Activated B cell treated with CpG ODN at 0.5 μM for 24 hours (primary cell): Measurements from ENCODE around the gene ZNF677. TPM values are rescaled to one million over a fixed set of nuclear protein-coding genes. Genes with fewer than 3 reads are reported as not detected.
"Not testable (repeated sequence)": the region's sequence is repeated elsewhere in the genome, so short reads cannot be mapped to it uniquely, and the experiment has no call there.

Experiments
- ATAC-seq: fragments of 200-7000 bp; cut with Tn5 transposase; one replicate; pipeline ENCODE4 v1.10.0; 2021; ENCODE audit warnings: low read depth, mild to moderate bottlenecking, moderate library complexity
- CTCF ChIA-PET: fragments of 350-600 bp; sonication (Branson Sonifier 250); formaldehyde crosslinking; loops from one replicate; lab custom pipeline; 2021; ENCODE audit warnings: antibody characterized with exemption; lab: Charles Lee
- POLR2A ChIA-PET: fragments of 350-600 bp; sonication (Branson Sonifier 250); formaldehyde crosslinking; loops from one replicate; lab custom pipeline; 2021; ENCODE audit warnings: antibody characterized with exemption; lab: Charles Lee
- DNase-seq: peaks from one replicate; pipeline ENCODE4 v3.0.0; 2022
- H3K27ac Mint-ChIP-seq: one replicate; pipeline ENCODE4 v1.8.0; 2020; ENCODE audit warnings: mixed read lengths
- H3K27me3 Mint-ChIP-seq: one replicate; pipeline ENCODE4 v1.8.0; 2021; ENCODE audit warnings: mixed read lengths
- H3K36me3 Mint-ChIP-seq: one replicate; pipeline ENCODE4 v1.8.0; 2021; ENCODE audit warnings: low read depth, mixed read lengths
- H3K4me1 Mint-ChIP-seq: one replicate; pipeline ENCODE4 v1.8.0; 2021; ENCODE audit warnings: mixed read lengths
- H3K4me3 Mint-ChIP-seq: one replicate; pipeline ENCODE4 v1.8.0; 2020; ENCODE audit warnings: mild to moderate bottlenecking, mixed read lengths
- H3K9me3 Mint-ChIP-seq: one replicate; pipeline ENCODE4 v1.8.0; 2020; ENCODE audit warnings: mixed read lengths
- intact Hi-C: fragments of 100-400 bp; cut with micrococcal nuclease; formaldehyde crosslinking; loops from one replicate; pipeline ENCODE4 v1.15.1; 2024
- total RNA-seq: library from RNA; stranded (reverse); gene quantifications from 2 replicates; pipeline ENCODE4 v1.2.3, GENCODE V29; 2022
- TF ChIP-seq, protein P1 (sequence below): fragments of 200-600 bp; IDR thresholded peaks from one replicate; pipeline ENCODE4 v1.8.0; 2022; ENCODE audit warnings: antibody characterized with exemption, mild to moderate bottlenecking

ZNF677 gene
- total RNA-seq, 1 donor from 2014 or later = 13.7 TPM

- ChIA-PET POLR2A (no interaction called here), CTCF (no interaction called here)
- TF ChIP-seq, protein P1, sequence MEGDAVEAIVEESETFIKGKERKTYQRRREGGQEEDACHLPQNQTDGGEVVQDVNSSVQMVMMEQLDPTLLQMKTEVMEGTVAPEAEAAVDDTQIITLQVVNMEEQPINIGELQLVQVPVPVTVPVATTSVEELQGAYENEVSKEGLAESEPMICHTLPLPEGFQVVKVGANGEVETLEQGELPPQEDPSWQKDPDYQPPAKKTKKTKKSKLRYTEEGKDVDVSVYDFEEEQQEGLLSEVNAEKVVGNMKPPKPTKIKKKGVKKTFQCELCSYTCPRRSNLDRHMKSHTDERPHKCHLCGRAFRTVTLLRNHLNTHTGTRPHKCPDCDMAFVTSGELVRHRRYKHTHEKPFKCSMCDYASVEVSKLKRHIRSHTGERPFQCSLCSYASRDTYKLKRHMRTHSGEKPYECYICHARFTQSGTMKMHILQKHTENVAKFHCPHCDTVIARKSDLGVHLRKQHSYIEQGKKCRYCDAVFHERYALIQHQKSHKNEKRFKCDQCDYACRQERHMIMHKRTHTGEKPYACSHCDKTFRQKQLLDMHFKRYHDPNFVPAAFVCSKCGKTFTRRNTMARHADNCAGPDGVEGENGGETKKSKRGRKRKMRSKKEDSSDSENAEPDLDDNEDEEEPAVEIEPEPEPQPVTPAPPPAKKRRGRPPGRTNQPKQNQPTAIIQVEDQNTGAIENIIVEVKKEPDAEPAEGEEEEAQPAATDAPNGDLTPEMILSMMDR = no peak
- no peak for ATAC-seq
- Mint-ChIP-seq H3K27ac (no peak overlapping the region), H3K4me3 (no peak overlapping the region), H3K36me3 (peaks cover 60% of the 10 kb centered on the region), H3K27me3 (no peaks in the 10 kb centered on the region), H3K9me3 (peaks cover 49% of the 10 kb centered on the region), H3K4me1 (no peaks in the 10 kb centered on the region)
- no peak for DNase-seq
- intact Hi-C loops = no loop called here
These were observed 17.4 kb downstream of the ZNF677 start for GRCh38 chr19:53237114-53237777.

- Mint-ChIP-seq H3K27me3 (no peaks in the 10 kb centered on the region), H3K9me3 (peaks cover 46% of the 10 kb centered on the region), H3K27ac (no peak overlapping the region), H3K4me3 (no peak overlapping the region), H3K36me3 (peaks cover 22% of the 10 kb centered on the region), H3K4me1 (no peaks in the 10 kb centered on the region)
- POLR2A ChIA-PET = no interaction called here
- TF ChIP-seq, protein P1 = no peak
- DNase-seq = no peak
- ATAC-seq = no peak
- CTCF ChIA-PET = no interaction called here
- intact Hi-C loops = no loop called here
These were observed 30.1 kb downstream of the ZNF677 start for GRCh38 chr19:53224606-53225005.

DNA sequence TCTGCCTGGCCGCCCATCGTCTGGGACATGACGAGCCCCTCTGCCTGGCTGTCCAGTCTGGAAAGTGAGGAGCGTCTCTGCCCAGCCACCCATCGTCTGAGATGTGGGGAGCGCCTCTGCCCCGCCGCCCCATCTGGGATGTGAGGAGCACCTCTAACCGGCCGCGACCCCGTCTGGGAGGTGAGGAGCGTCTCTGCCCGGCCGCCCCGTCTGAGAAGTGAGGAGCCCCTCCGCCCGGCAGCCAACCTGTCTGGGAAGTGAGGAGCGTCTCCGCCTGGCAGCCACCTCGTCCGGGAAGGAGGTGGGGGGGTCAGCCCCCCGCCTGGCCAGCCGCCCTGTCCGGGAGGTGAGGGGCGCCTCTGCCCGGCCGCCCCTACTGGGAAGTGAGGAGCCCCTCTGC, 32.0 kb downstream of the ZNF677 start:
- DNase-seq, H3K4me1 Mint-ChIP-seq, H3K27ac Mint-ChIP-seq, intact Hi-C loops, CTCF ChIA-PET, H3K27me3 Mint-ChIP-seq, POLR2A ChIA-PET, ATAC-seq, H3K4me3 Mint-ChIP-seq: not testable (repeated sequence)
- peaks cover 46% of the 10 kb centered on the region for H3K9me3 Mint-ChIP-seq
- H3K36me3 Mint-ChIP-seq = peaks cover 23% of the 10 kb centered on the region

DNA sequence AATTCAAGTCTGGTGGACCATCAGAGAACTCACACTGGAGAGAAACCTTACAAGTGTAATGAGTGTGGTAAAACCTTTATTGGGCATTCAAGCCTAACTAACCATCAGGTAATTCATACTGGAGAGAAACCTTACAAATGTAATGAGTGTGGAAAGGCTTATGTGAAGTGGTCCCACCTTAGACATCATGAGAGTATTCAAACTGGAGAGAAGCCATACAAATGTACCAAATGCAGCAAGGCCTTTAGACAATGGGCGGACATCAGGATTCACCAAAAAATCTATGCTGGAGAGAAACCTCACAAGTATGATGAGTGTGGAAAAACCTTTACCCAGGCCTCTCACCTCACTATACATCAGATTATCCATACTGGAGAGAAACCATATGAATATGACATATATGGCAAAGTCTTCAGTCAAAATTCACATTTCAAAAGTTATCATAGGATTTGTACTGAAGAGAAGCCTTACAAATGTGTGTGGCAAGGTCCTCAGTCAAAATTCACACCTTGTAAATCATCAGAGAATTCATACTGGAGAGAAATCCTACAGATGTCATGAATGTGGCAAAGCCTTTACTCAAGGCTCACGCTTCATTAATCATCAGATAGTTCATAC, 41.9 kb downstream of the ZNF677 start:
- peaks cover 64% of the 10 kb centered on the region for H3K36me3 Mint-ChIP-seq
- ChIA-PET CTCF (no interaction called here), POLR2A (no interaction called here)
- TF ChIP-seq, protein P1 = no peak
- H3K4me1 Mint-ChIP-seq = no peaks in the 10 kb centered on the region
- DNase-seq (no peak), ATAC-seq (no peak)
- no peak overlapping the region for H3K27ac Mint-ChIP-seq
- no peak overlapping the region for H3K4me3 Mint-ChIP-seq
- intact Hi-C loops = no loop called here
- peaks cover 46% of the 10 kb centered on the region for H3K9me3 Mint-ChIP-seq
- H3K27me3 Mint-ChIP-seq = no peaks in the 10 kb centered on the region

- DNase-seq, H3K27me3 Mint-ChIP-seq, POLR2A ChIA-PET, intact Hi-C loops, H3K4me1 Mint-ChIP-seq, H3K4me3 Mint-ChIP-seq, CTCF ChIA-PET, H3K27ac Mint-ChIP-seq, ATAC-seq: not testable (repeated sequence)
- peaks cover 52% of the 10 kb centered on the region for H3K9me3 Mint-ChIP-seq
- peaks cover 75% of the 10 kb centered on the region for H3K36me3 Mint-ChIP-seq
These were observed 43.1 kb downstream of the ZNF677 start for GRCh38 chr19:53211554-53211953.

DNA sequence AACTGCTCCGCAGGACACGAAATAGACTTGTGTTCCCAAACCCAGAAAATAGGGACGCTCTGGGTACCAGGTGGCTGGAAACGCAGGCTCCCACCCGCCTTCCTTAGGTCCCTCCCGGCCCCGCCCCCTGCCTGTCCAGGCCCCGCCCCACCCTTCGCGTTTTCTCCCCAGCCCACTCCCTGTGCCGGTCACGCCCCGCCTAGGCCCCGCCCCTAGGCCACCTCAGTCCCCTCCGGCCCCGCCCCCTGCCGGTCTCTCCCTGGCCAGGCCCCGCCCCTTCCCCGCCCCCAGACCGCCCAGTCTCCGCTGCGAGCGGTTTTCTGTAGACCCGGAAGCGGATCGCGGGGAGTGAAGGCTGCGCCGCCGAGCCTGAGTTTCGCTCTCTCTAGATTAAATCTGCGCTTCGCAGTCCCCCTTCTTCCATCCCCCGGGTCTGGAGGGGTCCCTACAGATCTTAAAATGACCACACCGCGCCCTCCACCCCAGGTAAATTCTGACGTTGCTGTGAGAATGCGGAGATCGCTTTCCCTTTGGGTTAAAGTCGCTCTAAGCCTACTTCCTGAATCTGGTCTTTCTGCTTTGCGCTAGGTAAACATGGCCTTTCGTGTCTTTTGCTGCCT, 57.8 kb downstream of the ZNF677 start:
- Mint-ChIP-seq H3K4me1 (peaks cover 38% of the 10 kb centered on the region), H3K36me3 (peaks cover 50% of the 10 kb centered on the region)
- CTCF ChIA-PET = no interaction called here

More for the DNA sequence above, 57.8 kb downstream of the ZNF677 start:
- ATAC-seq (peak; percentile 88), DNase-seq (peak; percentile 88)
- H3K27me3 Mint-ChIP-seq = no peaks in the 10 kb centered on the region
- TF ChIP-seq, protein P1 = no peak
- peaks cover 12% of the 10 kb centered on the region for H3K9me3 Mint-ChIP-seq
- intact Hi-C loops = loop anchor here (1.0 to 10.0 kb wide), 9 partner anchors 55 to 1038 kb away; partner anchors contain the start of genes NDUFA3, OSCAR, ZNF160 and ZNF525
- peak overlapping the region; percentile 100 for H3K27ac Mint-ChIP-seq
- POLR2A ChIA-PET = interaction anchor here (0.5 to 0.7 kb wide), 2 partner anchors 234 to 824 kb away, joined by 3 read pairs; partner anchors contain the start of gene ZNF816
- peak overlapping the region; percentile 100 for H3K4me3 Mint-ChIP-seq
